Activated T-helper 1 cell treated with anti-CD3 and anti-CD28 coated beads, Interleukin-12 subunit alpha, Interleukin-12 subunit beta, Interleukin-2, Interleukin-4 antibody, amounts not matched to agents 30 ng/mL and 10 ng/mL and 1 ng/mL, durations not matched to agents 14 hours and 24 hours and 36 hours (primary cell): Measurements from ENCODE around the gene AGAP4. TPM values are rescaled to one million over a fixed set of nuclear protein-coding genes. Genes with fewer than 3 reads are reported as not detected.

ENCODE experiments used
- total RNA-seq: library from RNA; stranded (reverse); gene quantifications from 2 replicates; pipeline ENCODE4 v1.2.3, GENCODE V29; 2022

AGAP4 gene
- total RNA-seq, 1 donor from 2014 or later = 16.7 TPM

Other genes starting within 250 kb of the AGAP4 start
- 11.1 and 11.5 TPM in 2 replicates for gene ZFAND4, start 174.7 kb downstream of the AGAP4 start, total RNA-seq
- 26.6 and 27.2 TPM in 2 replicates for gene WASHC2C, start 120.2 kb downstream of the AGAP4 start, total RNA-seq
- gene TIMM23, start 125.0 kb upstream of the AGAP4 start, total RNA-seq = 102 and 107 TPM in 2 replicates
- gene NCOA4, start 183.1 kb upstream of the AGAP4 start, total RNA-seq = 101 and 102 TPM in 2 replicates
- not detected in 2 replicates for gene MSMB, start 198.8 kb upstream of the AGAP4 start, total RNA-seq